Measurements from ENCODE around the gene FBXO24.

DNA sequence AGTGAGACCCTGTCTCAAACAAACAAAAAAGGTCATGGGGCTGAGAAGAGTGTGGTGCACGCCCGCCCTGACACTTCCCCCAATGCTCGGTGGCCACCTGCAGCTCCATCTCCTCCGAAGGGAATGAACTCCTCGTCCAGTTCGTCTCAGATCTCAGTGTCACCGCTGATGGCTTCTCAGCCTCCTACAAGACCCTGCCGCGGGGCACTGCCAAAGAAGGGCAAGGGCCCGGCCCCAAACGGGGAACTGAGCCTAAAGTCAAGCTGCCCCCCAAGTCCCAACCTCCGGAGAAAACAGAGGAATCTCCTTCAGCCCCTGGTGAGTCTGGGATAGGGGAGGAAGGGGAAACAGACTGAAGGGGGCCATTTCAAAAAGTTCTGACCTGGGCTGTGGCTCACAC, 20.2 kb downstream of the FBXO24 start:
- TF ChIP-seq, protein P1, sequence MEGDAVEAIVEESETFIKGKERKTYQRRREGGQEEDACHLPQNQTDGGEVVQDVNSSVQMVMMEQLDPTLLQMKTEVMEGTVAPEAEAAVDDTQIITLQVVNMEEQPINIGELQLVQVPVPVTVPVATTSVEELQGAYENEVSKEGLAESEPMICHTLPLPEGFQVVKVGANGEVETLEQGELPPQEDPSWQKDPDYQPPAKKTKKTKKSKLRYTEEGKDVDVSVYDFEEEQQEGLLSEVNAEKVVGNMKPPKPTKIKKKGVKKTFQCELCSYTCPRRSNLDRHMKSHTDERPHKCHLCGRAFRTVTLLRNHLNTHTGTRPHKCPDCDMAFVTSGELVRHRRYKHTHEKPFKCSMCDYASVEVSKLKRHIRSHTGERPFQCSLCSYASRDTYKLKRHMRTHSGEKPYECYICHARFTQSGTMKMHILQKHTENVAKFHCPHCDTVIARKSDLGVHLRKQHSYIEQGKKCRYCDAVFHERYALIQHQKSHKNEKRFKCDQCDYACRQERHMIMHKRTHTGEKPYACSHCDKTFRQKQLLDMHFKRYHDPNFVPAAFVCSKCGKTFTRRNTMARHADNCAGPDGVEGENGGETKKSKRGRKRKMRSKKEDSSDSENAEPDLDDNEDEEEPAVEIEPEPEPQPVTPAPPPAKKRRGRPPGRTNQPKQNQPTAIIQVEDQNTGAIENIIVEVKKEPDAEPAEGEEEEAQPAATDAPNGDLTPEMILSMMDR (IDR thresholded peaks at IDR 0.05; ENCODE audit: low read length) = no peak
- no peak for TF ChIP-seq EZH2 (IDR thresholded peaks at IDR 0.05; ENCODE audit: borderline replicate concordance, low read length)

Measured in OCI-LY1 (cell line).